ENCODE results near the gene TINAGL1. TPM values are rescaled to one million over a fixed set of nuclear protein-coding genes. Genes with fewer than 3 reads are reported as not detected.

TINAGL1 gene, protein sequence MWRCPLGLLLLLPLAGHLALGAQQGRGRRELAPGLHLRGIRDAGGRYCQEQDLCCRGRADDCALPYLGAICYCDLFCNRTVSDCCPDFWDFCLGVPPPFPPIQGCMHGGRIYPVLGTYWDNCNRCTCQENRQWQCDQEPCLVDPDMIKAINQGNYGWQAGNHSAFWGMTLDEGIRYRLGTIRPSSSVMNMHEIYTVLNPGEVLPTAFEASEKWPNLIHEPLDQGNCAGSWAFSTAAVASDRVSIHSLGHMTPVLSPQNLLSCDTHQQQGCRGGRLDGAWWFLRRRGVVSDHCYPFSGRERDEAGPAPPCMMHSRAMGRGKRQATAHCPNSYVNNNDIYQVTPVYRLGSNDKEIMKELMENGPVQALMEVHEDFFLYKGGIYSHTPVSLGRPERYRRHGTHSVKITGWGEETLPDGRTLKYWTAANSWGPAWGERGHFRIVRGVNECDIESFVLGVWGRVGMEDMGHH
- total RNA-seq = 10 to 100 TPM; 15.4 to 41.2 TPM
- 10 to 100 TPM in 1 of 2 donors, 1 to 10 TPM in 1; 5.3 to 11.0 TPM for polyA plus RNA-seq (ENCODE audit: insufficient read length in 2 of 2)
- long read RNA-seq, donor 1, partial matches to known transcripts = 18 of 22 reads
- long read RNA-seq, donor 1, other reads (novel, unspliced or antisense) = 0 of 22 reads
- long read RNA-seq, donor 2 = 0 reads
- long read RNA-seq, donor 3, partial matches to known transcripts = 0 of 1 reads
- long read RNA-seq, donor 3, other reads (novel, unspliced or antisense) = 0 of 1 reads
- long read RNA-seq, donor 4, transcript TINAGL1-201 (12 exons, 2,187 nt) = major isoform, 15 of 17 reads
- long read RNA-seq, donor 4, partial matches to known transcripts = 0 of 17 reads
- long read RNA-seq, donor 4, other reads (novel, unspliced or antisense) = 0 of 17 reads

GRCh38 chr1:31576201-31576669, at the start of gene TINAGL1:
TINAGL1 (plus strand) TSS chr1:31576515; CDS start chr1:31577149, 634 bp downstream.
- H3K4me1 ChIP-seq (ENCODE audit: control insufficient read depth, insufficient read depth, low read length) = peaks cover 34% of the 10 kb centered on the region
- no peak for DNase-seq (ENCODE audit: low read depth in 4 of 6, low spot score in 6 of 6)
- WGBS (ENCODE audit: insufficient coverage) = 10% methylated on average over 20 of the region's 25 CpGs
- peak within 1 kb of the TSS; percentile 27 for H3K4me3 ChIP-seq (ENCODE audit: low read depth, low read length)
- H3K36me3 ChIP-seq (ENCODE audit: control insufficient read depth, insufficient read depth, low read length) = no peaks in the 10 kb centered on the region
- H3K9me3 ChIP-seq (ENCODE audit: control insufficient read depth, insufficient read depth, low read length) = no peaks in the 10 kb centered on the region
- no peak within 1 kb of the TSS for H3K27ac ChIP-seq (ENCODE audit: low read depth, low read length)
- peaks cover 29% of the 10 kb centered on the region for H3K27me3 ChIP-seq (ENCODE audit: control insufficient read depth, insufficient read depth, low read length)

- no peak overlapping the region for H3K27ac ChIP-seq (ENCODE audit: low read depth, low read length)
- no peaks in the 10 kb centered on the region for H3K27me3 ChIP-seq (ENCODE audit: control insufficient read depth, insufficient read depth, low read length)
- peak in 1 of 6 donors; percentile 72 for DNase-seq (ENCODE audit: low read depth in 4 of 6, low spot score in 6 of 6)
- 75% methylated on average over 1 of the region's 4 CpGs for WGBS (ENCODE audit: insufficient coverage)
- no peaks in the 10 kb centered on the region for H3K36me3 ChIP-seq (ENCODE audit: control insufficient read depth, insufficient read depth, low read length)
- H3K4me1 ChIP-seq (ENCODE audit: control insufficient read depth, insufficient read depth, low read length) = no peaks in the 10 kb centered on the region
- H3K4me3 ChIP-seq (ENCODE audit: low read depth, low read length) = no peak overlapping the region
- no peaks in the 10 kb centered on the region for H3K9me3 ChIP-seq (ENCODE audit: control insufficient read depth, insufficient read depth, low read length)
Observed at GRCh38 chr1:31529999-31530684, 46.2 kb upstream of the TINAGL1 start.

GRCh38 chr1:31531177-31531999, 44.9 kb upstream of the TINAGL1 start:
- Histone ChIP-seq H3K4me1 (ENCODE audit: control insufficient read depth, insufficient read depth, low read length) (no peaks in the 10 kb centered on the region), H3K4me3 (ENCODE audit: low read depth, low read length) (no peak overlapping the region), H3K27me3 (ENCODE audit: control insufficient read depth, insufficient read depth, low read length) (no peaks in the 10 kb centered on the region), H3K36me3 (ENCODE audit: control insufficient read depth, insufficient read depth, low read length) (no peaks in the 10 kb centered on the region), H3K27ac (ENCODE audit: low read depth, low read length) (no peak overlapping the region), H3K9me3 (ENCODE audit: control insufficient read depth, insufficient read depth, low read length) (no peaks in the 10 kb centered on the region)
- DNase-seq (ENCODE audit: low read depth in 4 of 6, low spot score in 6 of 6) = peak in 2 of 6 donors; percentile 46 to 68
- WGBS (ENCODE audit: insufficient coverage) = 73% methylated on average over 3 of the region's 10 CpGs

- no peaks in the 10 kb centered on the region for H3K4me1 ChIP-seq (ENCODE audit: control insufficient read depth, insufficient read depth, low read length)
- no peaks in the 10 kb centered on the region for H3K36me3 ChIP-seq (ENCODE audit: control insufficient read depth, insufficient read depth, low read length)
- H3K27me3 ChIP-seq (ENCODE audit: control insufficient read depth, insufficient read depth, low read length) = no peaks in the 10 kb centered on the region
- DNase-seq (ENCODE audit: low read depth in 4 of 6, low spot score in 6 of 6) = no peak
- no peaks in the 10 kb centered on the region for H3K9me3 ChIP-seq (ENCODE audit: control insufficient read depth, insufficient read depth, low read length)
- WGBS (ENCODE audit: insufficient coverage) = no CpG with 5 or more reads among the region's 1 CpG
- no peak overlapping the region for H3K4me3 ChIP-seq (ENCODE audit: low read depth, low read length)
- no peak overlapping the region for H3K27ac ChIP-seq (ENCODE audit: low read depth, low read length)
Observed at GRCh38 chr1:31532173-31532572, 44.1 kb upstream of the TINAGL1 start.

DNA sequence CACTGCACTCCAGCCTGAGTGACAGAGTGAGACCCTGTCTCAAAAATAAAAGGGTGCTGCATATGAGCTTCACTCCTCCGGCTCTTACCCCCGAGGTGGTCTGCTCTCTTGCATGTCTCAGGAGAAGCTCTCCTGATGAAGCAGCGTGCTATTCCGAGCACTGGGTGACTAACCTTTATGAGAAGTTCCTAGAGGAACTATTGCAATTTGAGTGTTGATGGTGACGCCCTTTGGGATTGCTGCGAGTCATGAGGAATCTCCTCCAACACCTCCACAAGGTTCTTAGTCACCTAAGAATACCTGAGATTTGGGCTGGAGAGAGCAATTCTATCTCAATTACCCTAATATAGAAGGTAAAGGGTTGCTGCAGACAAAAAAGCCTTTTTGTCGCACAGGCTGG, 40.8 kb upstream of the TINAGL1 start:
- 91% methylated on average over 3 of the region's 7 CpGs for WGBS (ENCODE audit: insufficient coverage)
- Histone ChIP-seq H3K4me1 (ENCODE audit: control insufficient read depth, insufficient read depth, low read length) (no peaks in the 10 kb centered on the region), H3K27me3 (ENCODE audit: control insufficient read depth, insufficient read depth, low read length) (no peaks in the 10 kb centered on the region), H3K9me3 (ENCODE audit: control insufficient read depth, insufficient read depth, low read length) (no peaks in the 10 kb centered on the region), H3K36me3 (ENCODE audit: control insufficient read depth, insufficient read depth, low read length) (no peaks in the 10 kb centered on the region), H3K27ac (ENCODE audit: low read depth, low read length) (no peak overlapping the region), H3K4me3 (ENCODE audit: low read depth, low read length) (no peak overlapping the region)
- no peak for DNase-seq (ENCODE audit: low read depth in 4 of 6, low spot score in 6 of 6)

DNA sequence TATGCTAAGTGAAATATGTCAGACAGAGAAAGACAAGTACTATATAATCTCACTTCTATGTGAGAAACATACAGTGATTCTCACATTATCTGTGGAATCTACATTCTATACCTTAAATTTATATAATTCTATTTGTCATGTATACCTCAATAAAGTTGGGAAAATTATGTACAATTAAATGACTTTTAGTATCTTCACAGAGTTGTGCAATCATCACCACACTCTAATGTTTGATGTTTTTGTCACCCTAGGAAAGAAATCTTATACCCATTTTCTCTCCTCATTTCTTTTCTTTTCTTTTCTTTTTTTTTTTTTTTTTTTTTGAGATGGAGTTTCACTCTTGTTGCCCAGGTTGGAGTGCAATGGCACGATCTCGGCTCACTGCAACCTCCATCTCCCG, 37.0 kb upstream of the TINAGL1 start:
- H3K36me3 ChIP-seq (ENCODE audit: control insufficient read depth, insufficient read depth, low read length) = no peaks in the 10 kb centered on the region
- WGBS (ENCODE audit: insufficient coverage) = no CpG with 5 or more reads among the region's 3 CpGs

GRCh38 chr1:31541194-31541593, 35.1 kb upstream of the TINAGL1 start:
- no peak overlapping the region for H3K4me3 ChIP-seq (ENCODE audit: low read depth, low read length)
- no peak for DNase-seq (ENCODE audit: low read depth in 4 of 6, low spot score in 6 of 6)

More for the DNA sequence above, 37.0 kb upstream of the TINAGL1 start:
- Histone ChIP-seq H3K4me3 (ENCODE audit: low read depth, low read length) (no peak overlapping the region), H3K27ac (ENCODE audit: low read depth, low read length) (no peak overlapping the region), H3K9me3 (ENCODE audit: control insufficient read depth, insufficient read depth, low read length) (no peaks in the 10 kb centered on the region), H3K27me3 (ENCODE audit: control insufficient read depth, insufficient read depth, low read length) (no peaks in the 10 kb centered on the region), H3K4me1 (ENCODE audit: control insufficient read depth, insufficient read depth, low read length) (no peaks in the 10 kb centered on the region)
- no peak for DNase-seq (ENCODE audit: low read depth in 4 of 6, low spot score in 6 of 6)

DNA sequence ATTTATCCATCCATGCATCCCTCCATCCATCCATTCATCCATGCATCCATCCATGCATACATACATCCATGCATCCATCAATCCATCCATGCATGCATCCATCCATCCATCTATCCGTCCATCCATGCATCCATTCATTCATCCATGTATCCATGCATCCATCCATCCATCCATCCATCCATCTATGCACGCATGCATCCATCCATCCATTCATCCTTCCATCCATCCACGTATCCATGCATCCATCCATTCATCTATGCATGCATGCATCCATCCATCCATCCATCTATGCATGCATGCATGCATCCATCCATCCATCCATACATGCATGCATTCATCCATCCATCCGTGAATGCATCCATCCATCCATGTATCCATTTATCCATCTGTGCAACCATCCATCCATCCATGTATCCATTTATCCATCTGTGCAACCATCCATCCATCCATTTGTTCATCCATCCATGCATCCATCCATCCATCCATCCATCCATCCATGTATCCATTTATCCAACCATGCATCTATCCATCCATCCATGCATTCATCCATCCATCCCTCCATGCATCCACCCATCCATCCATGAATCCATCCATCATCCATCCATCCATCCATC, 30.3 kb upstream of the TINAGL1 start:
- DNase-seq (ENCODE audit: low read depth in 4 of 6, low spot score in 6 of 6) = no peak
- Histone ChIP-seq H3K27me3 (ENCODE audit: control insufficient read depth, insufficient read depth, low read length) (peaks cover 2% of the 10 kb centered on the region), H3K9me3 (ENCODE audit: control insufficient read depth, insufficient read depth, low read length) (no peaks in the 10 kb centered on the region), H3K4me1 (ENCODE audit: control insufficient read depth, insufficient read depth, low read length) (peaks cover 12% of the 10 kb centered on the region), H3K27ac (ENCODE audit: low read depth, low read length) (no peak overlapping the region), H3K36me3 (ENCODE audit: control insufficient read depth, insufficient read depth, low read length) (no peaks in the 10 kb centered on the region), H3K4me3 (ENCODE audit: low read depth, low read length) (no peak overlapping the region)
- 96% methylated on average over 4 of the region's 4 CpGs for WGBS (ENCODE audit: insufficient coverage)

More at GRCh38 chr1:31541194-31541593, 35.1 kb upstream of the TINAGL1 start:
- no peaks in the 10 kb centered on the region for H3K9me3 ChIP-seq (ENCODE audit: control insufficient read depth, insufficient read depth, low read length)
- 76% methylated on average over 4 of the region's 4 CpGs for WGBS (ENCODE audit: insufficient coverage)
- no peaks in the 10 kb centered on the region for H3K27me3 ChIP-seq (ENCODE audit: control insufficient read depth, insufficient read depth, low read length)
- H3K36me3 ChIP-seq (ENCODE audit: control insufficient read depth, insufficient read depth, low read length) = no peaks in the 10 kb centered on the region
- no peak overlapping the region for H3K27ac ChIP-seq (ENCODE audit: low read depth, low read length)
- H3K4me1 ChIP-seq (ENCODE audit: control insufficient read depth, insufficient read depth, low read length) = no peaks in the 10 kb centered on the region

Measured in spinal cord (tissue), 10 donors.